Thyroid gland (tissue), 4 donors: ENCODE results near the gene NCAPD2. TPM values are rescaled to one million over a fixed set of nuclear protein-coding genes. Genes with fewer than 3 reads are reported as not detected.

Experiments
- DNase-seq, 2 donors: peaks; one replicate each; pipeline ENCODE4 v3.0.0-alpha.2; 2019
- H3K27ac ChIP-seq, 3 donors: fragments of 200-600 bp; sonication (generic); 1 replicate in 2 of 3; 2 replicates in 1 of 3; pipeline ENCODE4 v1.5.1; 2016 to 2019; ENCODE audit warnings: mild to moderate bottlenecking in 1 of 3, moderate library complexity in 1 of 3
- H3K27me3 ChIP-seq: fragments of 200-600 bp; sonication (generic); one replicate; pipeline ENCODE4 v1.5.1; 2019
- H3K36me3 ChIP-seq, 2 donors: fragments of 200-600 bp; sonication (generic); one replicate each; pipeline ENCODE4 v1.5.1; 2016 to 2019
- H3K4me1 ChIP-seq, 2 donors: fragments of 200-600 bp; sonication (generic); one replicate each; pipeline ENCODE4 v1.5.1; 2017 to 2019
- H3K4me3 ChIP-seq, 3 donors: fragments of 200-600 bp; sonication (generic); replicated peaks in 1 of 3; 1 replicate in 2 of 3; 2 replicates in 1 of 3; pipeline ENCODE4 v1.5.1; 2016; ENCODE audit warnings: mild to moderate bottlenecking in 1 of 3
- H3K9me3 ChIP-seq: fragments of 200-600 bp; sonication (generic); one replicate; pipeline ENCODE4 v1.5.1; 2017
- CTCF ChIP-seq, 6 experiments: fragments of 200-600 bp in 3 of 6; fragments of 450-650 bp in 3 of 6; sonication (generic) in 3 of 6; IDR thresholded peaks; one replicate each; pipeline ENCODE4 v1.5.1; 2016 to 2019; ENCODE audit warnings: antibody characterized with exemption in 6 of 6, mild to moderate bottlenecking in 2 of 6, inconsistent platforms in 1 of 6, moderate library complexity in 1 of 6
- POLR2A ChIP-seq, 2 donors: fragments of 450-650 bp; IDR thresholded peaks; one replicate each; pipeline ENCODE4 v1.6.1; 2017; ENCODE audit warnings: antibody characterized with exemption in 2 of 2, mild to moderate bottlenecking in 2 of 2, moderate library complexity in 1 of 2
- WGBS, 2 donors: methylation state at CpG; one replicate each; pipeline ENCODE4 v1.1.5; 2017; 5-methylcytosine and 5-hydroxymethylcytosine counted together
- intact Hi-C: fragments of 100-400 bp; cut with DNase I; formaldehyde crosslinking; loops from one replicate; pipeline ENCODE4 v1.15.1; 2023
- total RNA-seq, 4 donors: library from RNA; depleted of rRNA; stranded (reverse); fragments of >200 nt; gene quantifications; one replicate each; pipeline ENCODE4 v1.2.3, GENCODE V29; 2016

The NCAPD2 gene
- total RNA-seq, 4 donors from 2014 or later = 22.4 to 31.8 (median 28.6) TPM

GRCh38 chr12:6520186-6520585 is 26.3 kb downstream of the NCAPD2 start:
- no peak overlapping the region for H3K27ac ChIP-seq
- 74 to 79% methylated on average over 3 of the region's 3 CpGs for WGBS, 2 donors
- H3K9me3 ChIP-seq = no peaks in the 10 kb centered on the region
- no peak for TF ChIP-seq CTCF (IDR thresholded peaks at IDR 0.05)
- TF ChIP-seq POLR2A (IDR thresholded peaks at IDR 0.05) = no peak
- no peaks in the 10 kb centered on the region for H3K4me1 ChIP-seq
- H3K36me3 ChIP-seq = peaks cover 62% of the 10 kb centered on the region in 2 donors
- no peak overlapping the region for H3K4me3 ChIP-seq
- DNase-seq = no peak
- H3K27me3 ChIP-seq = no peaks in the 10 kb centered on the region
- intact Hi-C loops = no loop called here

GRCh38 chr12:6522193-6522592 is 28.3 kb downstream of the NCAPD2 start:
- Histone ChIP-seq H3K27me3 (no peaks in the 10 kb centered on the region), H3K36me3 (peaks cover 65 to 66% of the 10 kb centered on the region in 2 donors), H3K9me3 (no peaks in the 10 kb centered on the region), H3K4me1 (no peaks in the 10 kb centered on the region), H3K27ac (no peak overlapping the region), H3K4me3 (no peak overlapping the region)
- intact Hi-C loops = no loop called here
- no peak for DNase-seq
- TF ChIP-seq POLR2A (IDR thresholded peaks at IDR 0.05) = no peak
- TF ChIP-seq CTCF (IDR thresholded peaks at IDR 0.05) = no peak
- 81 to 89% methylated on average over 10 of the region's 10 CpGs for WGBS, 2 donors

DNA sequence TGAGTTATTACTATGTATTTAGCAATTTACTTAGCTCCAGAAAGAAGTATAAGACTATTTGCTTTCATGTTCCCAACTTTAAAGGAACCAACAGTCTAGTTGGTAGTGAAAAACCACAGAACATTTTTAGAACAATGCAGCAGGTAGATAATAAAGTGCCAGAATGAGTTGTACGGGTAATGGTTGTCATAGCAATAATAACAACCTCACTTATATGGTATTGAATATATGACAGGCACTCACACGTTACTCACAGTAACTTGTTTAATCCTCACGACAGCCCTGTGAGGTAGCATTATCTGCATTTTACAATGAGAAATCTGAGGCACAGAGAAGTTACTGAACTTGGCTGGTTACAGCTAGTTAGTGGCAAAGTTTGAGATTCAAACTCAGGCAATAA is 29.8 kb downstream of the NCAPD2 start:
- Histone ChIP-seq H3K4me1 (no peaks in the 10 kb centered on the region), H3K36me3 (peaks cover 69 to 72% of the 10 kb centered on the region in 2 donors), H3K27ac (no peak overlapping the region), H3K9me3 (no peaks in the 10 kb centered on the region), H3K27me3 (no peaks in the 10 kb centered on the region), H3K4me3 (no peak overlapping the region)
- intact Hi-C loops = no loop called here
- no peak for DNase-seq
- 92 to 96% methylated on average over 3 of the region's 3 CpGs for WGBS, 2 donors
- no peak for TF ChIP-seq POLR2A (IDR thresholded peaks at IDR 0.05)
- no peak for TF ChIP-seq CTCF (IDR thresholded peaks at IDR 0.05)

DNA sequence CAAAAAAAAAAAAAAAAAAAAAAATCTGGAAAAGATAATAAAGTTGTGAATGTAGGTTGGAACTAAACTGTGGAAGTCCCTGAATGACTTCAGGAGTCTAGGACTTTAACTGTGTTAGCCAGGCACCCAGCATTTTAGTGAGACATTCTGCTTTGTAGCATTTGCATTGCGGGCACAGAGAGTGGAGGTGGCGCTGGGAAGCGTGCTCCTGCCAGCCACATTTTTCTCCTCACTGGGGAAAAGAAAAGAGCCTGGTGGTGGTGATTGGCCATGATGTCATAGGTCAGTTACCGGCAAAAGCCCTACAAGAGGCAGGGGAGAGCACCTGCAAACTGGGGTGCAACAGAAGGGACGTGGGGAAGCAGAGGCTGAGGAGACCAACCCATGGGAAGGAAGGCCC is 30.7 kb downstream of the NCAPD2 start:
- peaks cover 70 to 76% of the 10 kb centered on the region in 2 donors for H3K36me3 ChIP-seq
- intact Hi-C loops = no loop called here
- H3K27me3 ChIP-seq = no peaks in the 10 kb centered on the region
- no peaks in the 10 kb centered on the region for H3K4me1 ChIP-seq
- no peak overlapping the region for H3K27ac ChIP-seq
- H3K4me3 ChIP-seq = no peak overlapping the region
- WGBS, 2 donors = 92 to 97% methylated on average over 5 of the region's 5 CpGs
- DNase-seq = no peak
- H3K9me3 ChIP-seq = no peaks in the 10 kb centered on the region
- TF ChIP-seq CTCF (IDR thresholded peaks at IDR 0.05) (no peak), POLR2A (IDR thresholded peaks at IDR 0.05) (no peak)

DNA sequence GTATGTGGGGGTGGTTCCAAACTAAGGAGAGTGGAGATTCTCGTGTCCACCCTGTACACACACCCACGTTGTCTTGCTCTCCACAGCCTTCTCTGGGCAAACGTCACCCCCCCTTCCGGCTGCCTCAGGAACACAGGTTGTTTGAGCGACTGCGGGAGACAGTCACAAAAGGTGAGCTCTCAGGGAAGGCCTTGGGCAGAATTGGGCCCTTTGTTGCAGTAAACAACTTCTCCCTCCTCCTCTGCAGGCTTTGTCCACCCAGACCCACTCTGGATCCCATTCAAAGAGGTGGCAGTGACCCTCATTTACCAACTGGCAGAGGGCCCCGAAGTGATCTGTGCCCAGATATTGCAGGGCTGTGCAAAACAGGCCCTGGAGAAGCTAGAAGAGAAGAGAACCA is 32.3 kb downstream of the NCAPD2 start:
- no peak for TF ChIP-seq POLR2A (IDR thresholded peaks at IDR 0.05)
- TF ChIP-seq CTCF (IDR thresholded peaks at IDR 0.05) = no peak
- H3K9me3 ChIP-seq = no peaks in the 10 kb centered on the region
- H3K4me3 ChIP-seq = no peak overlapping the region
- no peak overlapping the region for H3K27ac ChIP-seq
- intact Hi-C loops = no loop called here
- no peaks in the 10 kb centered on the region for H3K4me1 ChIP-seq
- peaks cover 63 to 80% of the 10 kb centered on the region in 2 donors for H3K36me3 ChIP-seq
- no peaks in the 10 kb centered on the region for H3K27me3 ChIP-seq
- 91 to 94% methylated on average over 7 of the region's 7 CpGs for WGBS, 2 donors
- DNase-seq = no peak
